Activated CD8-positive, alpha-beta T cell treated with anti-CD3 and anti-CD28 coated beads for 36 hours (primary cell): ENCODE measurements around the gene ALKBH3. TPM values are rescaled to one million over a fixed set of nuclear protein-coding genes. Genes with fewer than 3 reads are reported as not detected.

ENCODE experiments used
- ATAC-seq: fragments of 200-7000 bp; cut with Tn5 transposase; one replicate; pipeline ENCODE4 v1.10.0; 2021; ENCODE audit warnings: mild to moderate bottlenecking, moderate library complexity
- CTCF ChIA-PET: fragments of 350-600 bp; sonication (Branson Sonifier 250); formaldehyde crosslinking; loops from one replicate; lab custom pipeline; 2021; ENCODE audit warnings: antibody characterized with exemption; lab: Charles Lee
- POLR2A ChIA-PET: fragments of 350-600 bp; sonication (Branson Sonifier 250); formaldehyde crosslinking; loops from one replicate; lab custom pipeline; 2021; ENCODE audit warnings: antibody characterized with exemption; lab: Charles Lee
- DNase-seq: peaks from one replicate; pipeline ENCODE4 v3.0.0-alpha.2; 2020
- H3K27ac Mint-ChIP-seq: one replicate; pipeline ENCODE4 v1.8.0; 2021; ENCODE audit warnings: mild to moderate bottlenecking, mixed read lengths
- H3K27me3 Mint-ChIP-seq: one replicate; pipeline ENCODE4 v1.8.0; 2021; ENCODE audit warnings: mixed read lengths
- H3K36me3 Mint-ChIP-seq: one replicate; pipeline ENCODE4 v1.8.0; 2021; ENCODE audit warnings: low read depth, mixed read lengths
- H3K4me1 Mint-ChIP-seq: one replicate; pipeline ENCODE4 v1.8.0; 2021; ENCODE audit warnings: low read depth, mixed read lengths
- H3K4me3 Mint-ChIP-seq: one replicate; pipeline ENCODE4 v1.8.0; 2021; ENCODE audit warnings: mild to moderate bottlenecking, moderate library complexity, mixed read lengths
- H3K9me3 Mint-ChIP-seq: one replicate; pipeline ENCODE4 v1.8.0; 2021; ENCODE audit warnings: mixed read lengths
- intact Hi-C: fragments of 100-400 bp; cut with micrococcal nuclease; formaldehyde crosslinking; loops from one replicate; pipeline ENCODE4 v1.10.0; 2022
- total RNA-seq, 2 experiments: library from RNA; stranded (reverse); gene quantifications; one replicate each; pipeline ENCODE4 v1.2.3, GENCODE V29; 2021
- TF ChIP-seq, protein P1 (sequence below): fragments of 200-600 bp; IDR thresholded peaks from one replicate; pipeline ENCODE4 v1.8.0; 2022; ENCODE audit warnings: antibody characterized with exemption, mild to moderate bottlenecking

The ALKBH3 gene
- total RNA-seq, 2 experiments from 2014 or later, result 40.1 to 48.4 TPM

DNA sequence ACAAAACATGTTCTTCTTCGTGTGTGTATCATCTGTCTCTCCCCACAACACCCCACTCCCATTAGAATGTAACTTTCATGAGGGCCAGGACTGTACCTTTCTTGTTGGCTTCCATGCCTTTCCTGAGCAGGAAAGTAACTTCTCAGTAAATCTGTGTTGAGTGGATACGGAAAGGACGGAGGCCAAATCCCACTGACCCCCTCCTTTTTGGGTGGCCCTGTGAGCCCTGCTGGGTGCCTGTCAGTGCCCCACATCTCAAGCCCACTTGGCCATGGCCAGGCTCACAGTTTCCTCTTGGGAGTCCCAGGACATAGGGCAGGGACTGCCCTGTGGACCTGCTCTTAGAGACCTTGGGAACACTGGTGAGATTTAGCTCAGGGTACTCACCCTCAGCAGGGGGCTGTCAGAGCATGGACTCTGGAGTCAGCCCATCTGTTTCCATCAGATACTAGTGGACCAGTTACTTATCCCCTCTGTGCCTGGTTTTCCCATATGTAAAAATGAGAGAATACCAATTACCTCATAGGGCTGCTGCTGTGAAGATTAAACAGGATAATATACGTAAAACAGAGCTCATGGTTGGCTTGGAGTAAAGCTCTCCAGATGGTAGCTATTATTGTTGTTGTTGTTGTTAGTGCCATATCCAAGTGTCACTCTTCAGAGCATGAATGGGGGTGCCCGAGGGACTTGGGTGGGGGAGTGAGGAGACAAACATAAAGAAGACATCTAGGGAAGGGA, 60.8 kb downstream of the ALKBH3 start:
- Mint-ChIP-seq H3K36me3 (no peaks in the 10 kb centered on the region), H3K4me1 (peaks cover 11% of the 10 kb centered on the region), H3K4me3 (peak overlapping the region; percentile 63), H3K27ac (no peak overlapping the region), H3K9me3 (no peaks in the 10 kb centered on the region), H3K27me3 (peaks cover 51% of the 10 kb centered on the region)
- CTCF ChIA-PET, result interaction anchor here (0.6 to 11.2 kb wide), 5 partner anchors 11 to 153 kb away, joined by 3 to 108 read pairs (median 3); no protein-coding TSS in a partner anchor
- intact Hi-C loops, result no loop called here
- POLR2A ChIA-PET, result no interaction called here
- TF ChIP-seq, protein P1, sequence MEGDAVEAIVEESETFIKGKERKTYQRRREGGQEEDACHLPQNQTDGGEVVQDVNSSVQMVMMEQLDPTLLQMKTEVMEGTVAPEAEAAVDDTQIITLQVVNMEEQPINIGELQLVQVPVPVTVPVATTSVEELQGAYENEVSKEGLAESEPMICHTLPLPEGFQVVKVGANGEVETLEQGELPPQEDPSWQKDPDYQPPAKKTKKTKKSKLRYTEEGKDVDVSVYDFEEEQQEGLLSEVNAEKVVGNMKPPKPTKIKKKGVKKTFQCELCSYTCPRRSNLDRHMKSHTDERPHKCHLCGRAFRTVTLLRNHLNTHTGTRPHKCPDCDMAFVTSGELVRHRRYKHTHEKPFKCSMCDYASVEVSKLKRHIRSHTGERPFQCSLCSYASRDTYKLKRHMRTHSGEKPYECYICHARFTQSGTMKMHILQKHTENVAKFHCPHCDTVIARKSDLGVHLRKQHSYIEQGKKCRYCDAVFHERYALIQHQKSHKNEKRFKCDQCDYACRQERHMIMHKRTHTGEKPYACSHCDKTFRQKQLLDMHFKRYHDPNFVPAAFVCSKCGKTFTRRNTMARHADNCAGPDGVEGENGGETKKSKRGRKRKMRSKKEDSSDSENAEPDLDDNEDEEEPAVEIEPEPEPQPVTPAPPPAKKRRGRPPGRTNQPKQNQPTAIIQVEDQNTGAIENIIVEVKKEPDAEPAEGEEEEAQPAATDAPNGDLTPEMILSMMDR, result no peak
- DNase-seq (no peak), ATAC-seq (no peak)

DNA sequence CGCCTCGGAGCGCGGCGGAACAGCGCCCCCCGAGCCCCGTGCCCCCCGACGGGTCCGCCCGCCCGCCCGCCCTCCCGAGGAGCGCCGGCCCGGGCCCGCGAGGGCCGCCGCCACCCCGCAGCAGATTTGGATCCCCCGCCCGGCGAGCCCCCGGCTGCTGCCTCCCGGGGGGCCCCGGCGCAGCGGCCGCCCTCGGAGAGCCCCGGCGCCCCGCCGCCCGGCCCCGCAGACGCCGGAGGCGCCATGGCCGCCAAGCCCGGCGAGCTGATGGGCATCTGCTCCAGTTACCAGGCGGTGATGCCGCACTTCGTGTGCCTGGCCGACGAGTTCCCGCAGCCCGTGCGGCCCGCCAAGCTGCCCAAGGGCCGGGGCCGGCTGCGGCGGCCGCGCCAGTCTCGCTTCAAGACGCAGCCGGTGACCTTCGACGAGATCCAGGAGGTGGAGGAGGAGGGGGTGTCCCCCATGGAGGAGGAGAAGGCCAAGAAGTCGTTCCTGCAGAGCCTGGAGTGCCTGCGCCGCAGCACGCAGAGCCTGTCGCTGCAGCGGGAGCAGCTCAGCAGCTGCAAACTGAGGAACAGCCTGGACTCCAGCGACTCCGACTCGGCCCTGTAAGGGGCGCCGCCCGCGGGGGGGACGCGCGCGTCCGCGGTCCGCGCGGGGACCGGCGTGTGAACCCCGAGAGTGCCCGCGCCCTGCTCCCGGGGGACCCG, 62.2 kb downstream of the ALKBH3 start:
- ATAC-seq (peak; percentile 12), DNase-seq (peak; percentile 15)
- ChIA-PET CTCF (interaction anchor here (1.0 to 11.2 kb wide), 3 partner anchors 12 to 151 kb away, joined by 3 to 108 read pairs (median 6); no protein-coding TSS in a partner anchor), POLR2A (no interaction called here)
- Mint-ChIP-seq H3K27ac (no peak overlapping the region), H3K36me3 (no peaks in the 10 kb centered on the region), H3K9me3 (no peaks in the 10 kb centered on the region), H3K27me3 (peaks cover 55% of the 10 kb centered on the region), H3K4me3 (peak overlapping the region; percentile 69), H3K4me1 (peaks cover 11% of the 10 kb centered on the region)
- TF ChIP-seq, protein P1, result no peak
- intact Hi-C loops, result no loop called here

DNA sequence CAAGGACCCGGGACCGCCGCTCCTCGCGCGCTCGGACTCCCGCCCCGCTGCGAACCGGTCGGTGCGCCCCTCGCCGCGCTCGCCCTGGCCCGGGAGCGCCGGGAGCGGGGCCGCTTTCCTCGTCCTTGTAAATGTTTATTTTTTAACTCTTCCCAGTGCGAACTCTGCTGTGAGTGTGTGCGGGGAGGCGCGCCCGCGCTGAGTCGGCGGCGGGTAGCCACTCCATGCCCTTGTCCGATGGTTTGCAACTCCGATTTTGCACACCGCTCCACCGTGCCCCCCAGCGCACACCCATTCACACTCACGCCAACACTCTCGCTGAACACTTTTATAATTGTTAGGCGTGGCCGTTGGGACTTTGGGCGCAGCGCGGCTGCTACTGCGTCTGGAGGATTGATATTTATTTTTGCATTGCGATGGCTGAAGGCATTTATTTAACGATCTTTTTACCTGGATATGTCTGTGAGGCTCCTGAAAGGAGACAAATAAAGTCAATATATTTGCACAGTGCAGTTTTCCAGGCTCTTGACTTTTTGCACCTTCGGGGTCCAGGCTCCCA, 62.8 kb downstream of the ALKBH3 start:
- ChIA-PET POLR2A (no interaction called here), CTCF (interaction anchor here (1.6 to 11.2 kb wide), 2 partner anchors 12 to 53 kb away, joined by 6 to 108 read pairs; no protein-coding TSS in a partner anchor)
- intact Hi-C loops, result no loop called here
- TF ChIP-seq, protein P1, result no peak
- H3K4me1 Mint-ChIP-seq, result peaks cover 11% of the 10 kb centered on the region
- H3K9me3 Mint-ChIP-seq, result no peaks in the 10 kb centered on the region
- no peak for ATAC-seq
- peak overlapping the region; percentile 79 for H3K4me3 Mint-ChIP-seq
- H3K36me3 Mint-ChIP-seq, result no peaks in the 10 kb centered on the region
- no peak for DNase-seq
- H3K27ac Mint-ChIP-seq, result no peak overlapping the region
- H3K27me3 Mint-ChIP-seq, result peaks cover 51% of the 10 kb centered on the region

DNA sequence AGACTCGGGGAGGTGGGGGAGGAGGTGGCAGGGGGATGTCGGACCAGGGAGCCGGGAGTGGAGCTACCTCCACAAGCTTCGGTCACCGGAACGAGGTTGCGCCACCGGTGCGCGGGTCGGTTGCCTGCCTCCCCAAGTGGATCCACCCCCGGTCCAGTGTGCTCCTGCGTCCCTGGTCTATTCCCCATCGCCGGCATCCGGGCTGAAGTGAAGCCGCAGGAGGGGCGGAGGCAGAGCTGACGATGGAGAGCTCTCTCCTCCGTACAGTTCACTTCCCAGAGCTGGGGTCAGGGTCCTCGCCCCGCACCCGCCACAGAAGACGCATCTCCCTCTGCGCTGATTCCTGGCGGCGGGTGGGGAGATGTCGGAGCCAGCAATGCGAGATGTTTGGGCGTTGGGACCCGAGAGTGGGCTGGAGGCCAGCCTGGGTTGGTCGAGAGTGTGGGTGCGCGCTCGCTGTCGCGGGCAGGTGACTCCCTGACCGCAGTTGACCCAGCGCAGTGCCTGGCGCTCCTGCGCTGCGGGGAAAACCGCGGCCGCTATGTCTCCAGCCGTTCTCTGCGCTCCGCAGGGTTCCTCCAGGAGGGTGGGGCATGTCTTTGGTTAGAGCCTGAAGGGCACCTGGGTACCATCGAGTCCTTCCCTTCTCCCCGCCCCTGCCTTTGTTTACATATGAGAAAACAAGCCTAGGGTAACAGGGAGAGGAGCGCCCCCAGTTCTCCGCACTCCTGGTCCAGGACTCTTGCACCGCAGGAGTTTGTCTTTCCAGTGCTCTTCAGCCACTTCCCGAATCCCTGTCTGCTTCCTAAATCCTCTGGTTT, 63.5 kb downstream of the ALKBH3 start:
- H3K4me1 Mint-ChIP-seq, result peaks cover 11% of the 10 kb centered on the region
- POLR2A ChIA-PET, result no interaction called here
- CTCF ChIA-PET, result interaction anchor here (1.0 to 11.2 kb wide), 3 partner anchors 19 to 118 kb away, joined by 3 to 108 read pairs (median 3); no protein-coding TSS in a partner anchor
- no peaks in the 10 kb centered on the region for H3K36me3 Mint-ChIP-seq
- ATAC-seq (peak; percentile 34), DNase-seq (peak; percentile 40)
- no peak overlapping the region for H3K27ac Mint-ChIP-seq
- peaks cover 51% of the 10 kb centered on the region for H3K27me3 Mint-ChIP-seq
- peak overlapping the region; percentile 79 for H3K4me3 Mint-ChIP-seq
- TF ChIP-seq, protein P1, result no peak
- H3K9me3 Mint-ChIP-seq, result no peaks in the 10 kb centered on the region
- intact Hi-C loops, result loop anchor here (1.0 kb wide), 1 partner anchor 54 kb away; no protein-coding TSS in a partner anchor
